Neural progenitor cell (in vitro differentiated cells): ENCODE measurements around the gene NELFA. TPM values are rescaled to one million over a fixed set of nuclear protein-coding genes. Genes with fewer than 3 reads are reported as not detected.

Experiments
- DNase-seq: peaks from one replicate; pipeline ENCODE4 v3.0.0-alpha.2; 2016; ENCODE audit warnings: low spot score
- H2AFZ ChIP-seq: fragments of 200-600 bp; sonication (generic); replicated peaks from 2 replicates; pipeline ENCODE4 v1.6.1; 2016; ENCODE audit warnings: antibody characterized with exemption
- H3F3A ChIP-seq: fragments of 200-600 bp; sonication (generic); 2 replicates; pipeline ENCODE4 v1.6.1; 2016; ENCODE audit warnings: antibody characterized with exemption, low read depth
- H3K27ac ChIP-seq: fragments of 200-600 bp; sonication (generic); 2 replicates; pipeline ENCODE4 v1.5.1; 2016; ENCODE audit warnings: mild to moderate bottlenecking
- H3K27me3 ChIP-seq: fragments of 200-600 bp; sonication (generic); 2 replicates; pipeline ENCODE4 v1.6.1; 2016; ENCODE audit warnings: mild to moderate bottlenecking, moderate library complexity
- H3K36me3 ChIP-seq: fragments of 200-600 bp; sonication (generic); 2 replicates; pipeline ENCODE4 v1.5.1; 2016
- H3K4me1 ChIP-seq: fragments of 200-600 bp; sonication (generic); 2 replicates; pipeline ENCODE4 v1.6.1; 2016; ENCODE audit warnings: mixed run types
- H3K4me2 ChIP-seq: fragments of 200-600 bp; sonication (generic); 2 replicates; pipeline ENCODE4 v1.6.1; 2016
- H3K4me3 ChIP-seq: fragments of 200-600 bp; sonication (generic); 2 replicates; pipeline ENCODE4 v1.5.1; 2016
- H3K79me2 ChIP-seq: fragments of 200-600 bp; sonication (generic); 2 replicates; pipeline ENCODE4 v1.6.1; 2016; ENCODE audit warnings: low read depth
- H3K9ac ChIP-seq: fragments of 200-600 bp; sonication (generic); 2 replicates; pipeline ENCODE4 v1.6.1; 2016
- H3K9me3 ChIP-seq: fragments of 200-600 bp; sonication (generic); 2 replicates; pipeline ENCODE4 v1.5.1; 2016; ENCODE audit warnings: low read depth
- H4K20me1 ChIP-seq: fragments of 200-600 bp; sonication (generic); 2 replicates; pipeline ENCODE4 v1.6.1; 2016; ENCODE audit warnings: low read depth
- H3K27ac Mint-ChIP-seq: 3 replicates; pipeline ENCODE4 v1.8.0; 2021; ENCODE audit warnings: mixed read lengths
- H3K27me3 Mint-ChIP-seq: 2 replicates; pipeline ENCODE4 v1.8.0; 2022; ENCODE audit warnings: low read depth, mild to moderate bottlenecking, inconsistent platforms, moderate library complexity, mixed read lengths; ENCODE audit not compliant: insufficient read depth
- H3K36me3 Mint-ChIP-seq: 3 replicates; pipeline ENCODE4 v1.8.0; 2021; ENCODE audit warnings: mixed read lengths
- H3K4me1 Mint-ChIP-seq: 3 replicates; pipeline ENCODE4 v1.8.0; 2021; ENCODE audit warnings: mixed read lengths
- H3K4me3 Mint-ChIP-seq: 3 replicates; pipeline ENCODE4 v1.8.0; 2021; ENCODE audit warnings: mild to moderate bottlenecking, moderate library complexity, mixed read lengths
- H3K9me3 Mint-ChIP-seq: 3 replicates; pipeline ENCODE4 v1.8.0; 2020; ENCODE audit warnings: mixed read lengths
- CTCF ChIP-seq: fragments of 200-600 bp; sonication (generic); IDR thresholded peaks from 2 replicates; pipeline ENCODE4 v1.5.1; 2017; ENCODE audit warnings: antibody characterized with exemption, mild to moderate bottlenecking
- EZH2 ChIP-seq: fragments of 200-600 bp; sonication (generic); IDR thresholded peaks from 2 replicates; pipeline ENCODE4 v1.6.1; 2017; ENCODE audit warnings: antibody characterized with exemption, mild to moderate bottlenecking, moderate library complexity
- EZH2phosphoT487 ChIP-seq: fragments of 200-600 bp; sonication (generic); IDR thresholded peaks from 2 replicates; pipeline ENCODE4 v1.6.1; 2017; ENCODE audit warnings: antibody characterized with exemption
- total RNA-seq: library from RNA; depleted of rRNA; stranded (reverse); fragments of >200 nt; gene quantifications from 2 replicates; pipeline ENCODE4 v1.2.3, GENCODE V29; 2015; ENCODE audit warnings: low replicate concordance

The NELFA gene
- total RNA-seq, 1 donor from 2014 or later = 18.0 TPM

GRCh38 chr4:2041239-2042130 is 32.7 kb upstream of the NELFA start:
- Histone ChIP-seq H3K27me3 (peaks cover 69% of the 10 kb centered on the region), H3K36me3 (no peaks in the 10 kb centered on the region), H3K27ac (no peak overlapping the region), H3K4me3 (peak overlapping the region; percentile 83), H3K9me3 (no peaks in the 10 kb centered on the region), H3K4me2 (peak overlapping the region; percentile 86), H3K9ac (no peak overlapping the region), H3F3A (peaks cover 7% of the 10 kb centered on the region), H4K20me1 (peaks cover 14% of the 10 kb centered on the region), H2AFZ (peak overlapping the region; percentile 7), H3K79me2 (no peaks in the 10 kb centered on the region), H3K4me1 (peaks cover 5% of the 10 kb centered on the region)
- peak overlapping the region; percentile 90 for H3K4me3 Mint-ChIP-seq
- peaks cover 22% of the 10 kb centered on the region for H3K27me3 Mint-ChIP-seq
- H3K36me3 Mint-ChIP-seq = peaks cover 2% of the 10 kb centered on the region
- peaks cover 6% of the 10 kb centered on the region for H3K4me1 Mint-ChIP-seq
- no peak overlapping the region for H3K27ac Mint-ChIP-seq
- H3K9me3 Mint-ChIP-seq = no peaks in the 10 kb centered on the region
- peak; percentile 44 for TF ChIP-seq EZH2phosphoT487
- peak; percentile 43 for TF ChIP-seq EZH2
- TF ChIP-seq CTCF = no peak
- DNase-seq = peak; percentile 98

GRCh38 chr4:2040391-2041238 is 31.8 kb upstream of the NELFA start:
- TF ChIP-seq CTCF = no peak
- TF ChIP-seq EZH2 = peak; percentile 88
- peak; percentile 92 for TF ChIP-seq EZH2phosphoT487
- H3K27ac ChIP-seq = no peak overlapping the region
- no peak overlapping the region for H3K9ac ChIP-seq
- H3K79me2 ChIP-seq = no peaks in the 10 kb centered on the region
- H3K4me3 ChIP-seq = peak overlapping the region; percentile 83
- peaks cover 77% of the 10 kb centered on the region for H3K27me3 ChIP-seq
- no peaks in the 10 kb centered on the region for H3K36me3 ChIP-seq
- Mint-ChIP-seq H3K27ac (no peak overlapping the region), H3K4me3 (peak overlapping the region; percentile 75), H3K36me3 (peaks cover 2% of the 10 kb centered on the region), H3K4me1 (peaks cover 6% of the 10 kb centered on the region), H3K9me3 (no peaks in the 10 kb centered on the region), H3K27me3 (peaks cover 20% of the 10 kb centered on the region)
- peak; percentile 50 for DNase-seq
- peaks cover 7% of the 10 kb centered on the region for H3F3A ChIP-seq
- H2AFZ ChIP-seq = peak overlapping the region; percentile 7
- H4K20me1 ChIP-seq = peaks cover 14% of the 10 kb centered on the region
- no peaks in the 10 kb centered on the region for H3K9me3 ChIP-seq
- H3K4me2 ChIP-seq = peak overlapping the region; percentile 86
- peaks cover 5% of the 10 kb centered on the region for H3K4me1 ChIP-seq

- Histone ChIP-seq H3K9ac (no peak overlapping the region), H3K9me3 (no peaks in the 10 kb centered on the region), H4K20me1 (no peaks in the 10 kb centered on the region), H2AFZ (no peak overlapping the region), H3K27me3 (peaks cover 90% of the 10 kb centered on the region), H3K4me2 (no peak overlapping the region), H3K27ac (no peak overlapping the region), H3K4me3 (no peak overlapping the region), H3K4me1 (peaks cover 5% of the 10 kb centered on the region), H3K36me3 (no peaks in the 10 kb centered on the region), H3K79me2 (no peaks in the 10 kb centered on the region), H3F3A (peaks cover 7% of the 10 kb centered on the region)
- no peak for TF ChIP-seq EZH2phosphoT487
- TF ChIP-seq EZH2 = no peak
- TF ChIP-seq CTCF = no peak
- Mint-ChIP-seq H3K4me1 (peaks cover 3% of the 10 kb centered on the region), H3K27ac (no peak overlapping the region), H3K36me3 (no peaks in the 10 kb centered on the region), H3K4me3 (no peak overlapping the region), H3K27me3 (peaks cover 24% of the 10 kb centered on the region), H3K9me3 (peaks cover 8% of the 10 kb centered on the region)
- DNase-seq = no peak
Observed at GRCh38 chr4:2036866-2037265, 28.1 kb upstream of the NELFA start.
